GM21723 (cell line): ENCODE results near the gene BSG.
A peak's percentile ranks its signal among the peaks of the same experiment; 100 is the strongest.

Experiments
- ATAC-seq: cut with Tn5 transposase; IDR thresholded peaks from one replicate; pipeline ENCODE4 v1.9.1; 2021; ENCODE audit warnings: mild to moderate bottlenecking, moderate library complexity; ENCODE audit not compliant: unreplicated experiment

BSG gene

DNA sequence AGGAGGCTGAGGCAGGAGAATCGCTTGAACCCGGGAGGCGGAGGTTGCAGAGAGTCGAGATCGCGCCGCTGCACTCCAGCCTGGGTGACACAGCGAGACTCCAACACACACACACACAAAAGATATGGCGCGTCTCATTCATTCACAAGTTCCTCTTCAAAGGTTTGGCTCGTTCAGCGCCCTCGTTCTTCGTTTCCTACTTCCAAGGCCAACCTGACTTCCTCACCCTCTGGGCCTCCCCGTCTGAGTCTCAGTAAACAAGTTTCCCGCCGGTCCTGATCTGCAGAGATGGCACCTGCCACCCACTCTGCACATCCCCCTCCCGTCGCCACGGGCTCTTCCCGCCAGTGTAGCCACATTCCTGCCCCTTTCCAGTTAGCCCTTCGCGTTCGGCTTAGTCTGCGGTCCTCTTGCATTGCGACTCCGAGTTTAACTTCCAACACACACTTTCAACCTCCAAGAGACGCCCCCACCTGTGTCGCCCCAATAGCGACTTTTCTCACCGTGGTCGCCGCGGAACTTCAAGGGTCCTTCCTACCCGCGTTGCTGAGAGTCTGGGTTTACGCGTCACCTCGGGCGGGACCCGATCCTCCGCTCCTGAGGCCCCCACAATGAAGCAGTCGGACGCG lies 1.3 kb upstream of the BSG start:
- no peak for ATAC-seq

DNA sequence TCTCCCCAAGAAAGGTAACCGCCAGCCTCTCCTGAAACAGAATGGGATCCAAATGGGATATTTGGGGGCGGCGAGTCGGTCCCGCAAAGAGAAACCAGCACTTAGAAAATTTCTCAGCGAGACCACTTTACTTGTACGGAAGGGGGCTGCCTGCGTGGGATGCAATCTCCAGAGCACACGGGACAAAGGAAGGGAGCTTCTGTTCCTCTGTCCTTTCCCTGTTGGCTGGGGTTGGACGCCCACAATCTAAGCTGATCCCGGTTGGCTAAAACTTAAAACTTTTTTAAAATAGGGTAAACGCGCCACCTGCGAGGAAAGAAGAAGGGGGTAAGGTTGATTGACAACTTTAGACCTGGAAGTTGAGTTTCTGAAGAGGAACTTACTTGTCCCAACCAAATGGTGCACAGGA lies 826 bp upstream of the BSG start:
- ATAC-seq: no peak

GRCh38 chr19:572743-573518 lies 535 bp downstream of the BSG start:
- peak; percentile 21 for ATAC-seq

DNA sequence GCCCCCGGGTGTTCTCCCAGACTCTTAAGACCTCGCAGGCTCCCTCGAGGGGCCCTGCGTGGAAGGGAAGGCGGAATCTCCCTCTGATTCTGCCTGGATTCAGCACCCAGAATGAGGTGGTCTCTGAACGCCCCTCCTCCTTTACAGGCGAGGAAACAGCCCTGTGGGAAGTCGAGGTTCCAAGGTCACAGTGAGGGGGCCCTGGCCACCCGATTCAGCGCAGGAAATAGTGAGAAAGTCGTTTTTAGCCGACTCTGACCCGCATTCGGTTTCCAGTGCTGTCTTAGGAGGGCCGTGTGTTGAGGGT lies 1.1 kb downstream of the BSG start:
- no peak for ATAC-seq

GRCh38 chr19:574658-575526 lies 2.5 kb downstream of the BSG start:
- no peak for ATAC-seq

DNA sequence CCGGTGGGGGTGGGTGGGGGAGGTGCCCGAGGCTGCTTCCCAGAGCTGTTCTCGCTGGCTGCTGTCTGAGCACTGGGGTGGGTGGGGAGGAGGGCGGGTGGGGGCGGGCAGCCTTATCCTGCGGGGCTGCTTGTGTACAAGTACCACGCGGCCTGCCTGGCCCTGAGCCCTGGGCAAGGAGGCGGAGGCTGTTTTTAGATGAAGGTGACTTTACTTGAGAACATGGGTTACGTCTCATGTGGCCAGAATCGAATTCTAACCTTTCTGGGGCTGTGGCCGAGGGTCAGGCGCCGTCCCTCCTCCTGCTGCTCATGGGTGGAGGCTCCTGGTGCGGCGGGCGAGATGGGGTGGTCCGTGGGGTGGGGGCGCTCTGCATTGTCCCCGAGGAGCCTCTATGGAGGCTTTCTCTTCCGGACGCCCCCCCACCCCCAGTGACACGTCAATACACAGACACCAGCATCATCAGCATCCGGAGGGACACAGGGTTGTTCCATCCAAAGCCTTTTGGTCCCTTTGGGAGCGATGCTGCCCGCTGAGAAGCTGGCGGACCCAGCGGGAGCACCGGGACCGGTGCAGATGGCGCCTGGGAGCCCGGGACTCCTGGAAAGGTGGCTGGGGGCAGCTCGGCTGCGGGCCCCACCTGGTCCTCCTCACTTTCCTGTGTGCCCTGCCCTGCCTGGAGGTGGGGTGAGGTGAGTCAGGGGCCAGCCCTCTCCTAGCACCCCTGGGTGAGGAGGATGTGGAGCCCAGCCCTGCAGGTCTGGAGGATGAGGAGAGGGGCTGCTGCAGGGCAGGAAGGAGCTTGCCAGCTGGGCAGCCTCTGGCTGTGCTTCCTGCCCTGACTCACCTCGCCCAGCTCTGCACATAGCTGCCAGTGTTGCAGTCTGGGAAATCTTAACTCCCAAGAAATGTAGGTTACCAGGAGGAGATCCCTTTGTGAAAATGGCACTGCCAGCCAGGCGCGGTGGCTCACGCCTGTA lies 3.4 kb downstream of the BSG start:
- ATAC-seq: no peak

- ATAC-seq: no peak
These were observed 4.5 kb downstream of the BSG start for GRCh38 chr19:576768-577438.

- no peak for ATAC-seq
These were observed 5.3 kb downstream of the BSG start for GRCh38 chr19:577439-578392.

DNA sequence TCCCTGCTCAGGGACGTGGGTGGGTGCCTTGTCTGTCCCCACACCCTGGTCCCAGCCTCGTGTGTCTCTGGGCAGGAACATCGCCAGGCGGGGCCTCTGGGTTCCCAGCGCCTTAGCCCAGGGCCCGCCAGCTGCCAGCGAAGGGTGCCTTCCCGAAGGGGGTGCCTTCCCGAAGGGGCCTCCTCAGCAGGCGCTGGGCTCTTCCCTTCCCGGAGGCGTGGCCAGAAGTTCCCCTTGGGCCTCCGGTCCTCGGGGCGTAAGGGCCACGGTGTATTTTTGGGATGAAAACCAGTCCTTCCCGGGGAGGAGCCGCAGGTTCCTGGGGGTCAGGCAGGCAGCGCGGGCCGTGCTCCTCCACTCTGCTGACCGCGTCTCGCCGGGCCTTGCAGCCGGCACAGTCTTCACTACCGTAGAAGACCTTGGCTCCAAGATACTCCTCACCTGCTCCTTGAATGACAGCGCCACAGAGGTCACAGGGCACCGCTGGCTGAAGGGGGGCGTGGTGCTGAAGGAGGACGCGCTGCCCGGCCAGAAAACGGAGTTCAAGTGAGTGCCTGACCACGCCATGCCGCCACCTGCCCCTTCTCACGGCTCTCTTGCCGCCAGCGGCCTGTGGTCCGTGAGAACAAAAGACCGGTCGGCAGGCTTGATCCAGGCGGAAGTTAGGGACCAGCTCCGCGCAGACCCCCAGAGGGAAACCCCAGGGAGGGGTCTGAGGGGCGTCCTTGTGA lies 6.9 kb downstream of the BSG start:
- ATAC-seq: no peak

- ATAC-seq: no peak
These were observed 7.4 kb downstream of the BSG start for GRCh38 chr19:579842-580155.

- no peak for ATAC-seq
These were observed 8.0 kb downstream of the BSG start for GRCh38 chr19:580274-580835.

- ATAC-seq: no peak
These were observed 9.2 kb downstream of the BSG start for GRCh38 chr19:581399-582111.

DNA sequence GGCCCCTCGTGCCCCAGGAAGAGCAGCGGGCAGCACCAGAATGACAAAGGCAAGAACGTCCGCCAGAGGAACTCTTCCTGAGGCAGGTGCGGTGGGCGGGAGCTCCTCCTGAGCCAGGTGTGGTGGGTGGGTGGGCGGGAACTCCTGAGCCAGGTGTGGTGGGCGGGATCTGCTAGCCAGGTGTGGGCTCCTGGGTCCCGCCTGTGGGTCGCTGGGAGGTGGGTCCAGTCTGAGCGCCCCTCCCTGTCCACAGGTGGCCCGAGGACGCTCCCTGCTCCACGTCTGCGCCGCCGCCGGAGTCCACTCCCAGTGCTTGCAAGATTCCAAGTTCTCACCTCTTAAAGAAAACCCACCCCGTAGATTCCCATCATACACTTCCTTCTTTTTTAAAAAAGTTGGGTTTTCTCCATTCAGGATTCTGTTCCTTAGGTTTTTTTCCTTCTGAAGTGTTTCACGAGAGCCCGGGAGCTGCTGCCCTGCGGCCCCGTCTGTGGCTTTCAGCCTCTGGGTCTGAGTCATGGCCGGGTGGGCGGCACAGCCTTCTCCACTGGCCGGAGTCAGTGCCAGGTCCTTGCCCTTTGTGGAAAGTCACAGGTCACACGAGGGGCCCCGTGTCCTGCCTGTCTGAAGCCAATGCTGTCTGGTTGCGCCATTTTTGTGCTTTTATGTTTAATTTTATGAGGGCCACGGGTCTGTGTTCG lies 10.3 kb downstream of the BSG start:
- no peak for ATAC-seq

DNA sequence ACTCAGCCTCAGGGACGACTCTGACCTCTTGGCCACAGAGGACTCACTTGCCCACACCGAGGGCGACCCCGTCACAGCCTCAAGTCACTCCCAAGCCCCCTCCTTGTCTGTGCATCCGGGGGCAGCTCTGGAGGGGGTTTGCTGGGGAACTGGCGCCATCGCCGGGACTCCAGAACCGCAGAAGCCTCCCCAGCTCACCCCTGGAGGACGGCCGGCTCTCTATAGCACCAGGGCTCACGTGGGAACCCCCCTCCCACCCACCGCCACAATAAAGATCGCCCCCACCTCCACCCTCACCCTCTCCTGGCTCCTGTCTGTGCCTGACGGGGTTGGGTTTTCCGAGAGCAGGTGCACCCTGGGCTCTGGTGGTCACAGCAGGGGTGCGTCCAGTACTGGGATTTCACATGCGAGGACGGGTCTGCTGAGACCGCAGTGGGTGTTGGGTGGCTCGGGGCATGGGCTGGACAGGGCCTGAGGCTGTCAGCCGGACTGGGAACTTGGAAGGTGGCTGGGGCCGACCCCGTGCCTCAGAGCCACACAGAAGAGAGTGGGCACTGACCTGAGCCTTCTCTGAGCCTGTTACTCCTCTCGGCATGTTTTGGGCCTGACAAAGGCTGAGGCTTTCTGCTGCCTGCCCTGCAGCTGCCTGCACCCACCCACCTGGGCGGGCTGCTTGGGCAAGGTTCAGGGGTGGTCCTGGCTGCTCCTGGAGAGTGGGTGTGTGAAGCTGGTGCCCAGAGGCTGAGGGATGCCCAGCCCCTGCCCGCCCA lies 11.0 kb downstream of the BSG start:
- ATAC-seq: no peak

DNA sequence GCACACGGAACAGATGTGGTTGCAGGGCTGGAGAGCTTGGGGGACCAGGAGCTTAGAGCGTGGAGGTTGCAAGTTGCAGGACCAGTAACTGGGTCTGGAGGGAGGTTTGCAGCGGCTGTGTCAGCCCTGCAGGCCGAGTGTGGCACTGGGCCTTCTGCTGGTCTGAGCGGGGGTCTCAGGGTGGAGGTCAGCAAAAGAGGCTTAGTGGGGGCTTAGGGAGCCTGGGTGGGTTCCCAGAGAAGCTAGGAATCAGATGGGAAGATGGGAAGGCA lies 11.5 kb downstream of the BSG start:
- no peak for ATAC-seq

DNA sequence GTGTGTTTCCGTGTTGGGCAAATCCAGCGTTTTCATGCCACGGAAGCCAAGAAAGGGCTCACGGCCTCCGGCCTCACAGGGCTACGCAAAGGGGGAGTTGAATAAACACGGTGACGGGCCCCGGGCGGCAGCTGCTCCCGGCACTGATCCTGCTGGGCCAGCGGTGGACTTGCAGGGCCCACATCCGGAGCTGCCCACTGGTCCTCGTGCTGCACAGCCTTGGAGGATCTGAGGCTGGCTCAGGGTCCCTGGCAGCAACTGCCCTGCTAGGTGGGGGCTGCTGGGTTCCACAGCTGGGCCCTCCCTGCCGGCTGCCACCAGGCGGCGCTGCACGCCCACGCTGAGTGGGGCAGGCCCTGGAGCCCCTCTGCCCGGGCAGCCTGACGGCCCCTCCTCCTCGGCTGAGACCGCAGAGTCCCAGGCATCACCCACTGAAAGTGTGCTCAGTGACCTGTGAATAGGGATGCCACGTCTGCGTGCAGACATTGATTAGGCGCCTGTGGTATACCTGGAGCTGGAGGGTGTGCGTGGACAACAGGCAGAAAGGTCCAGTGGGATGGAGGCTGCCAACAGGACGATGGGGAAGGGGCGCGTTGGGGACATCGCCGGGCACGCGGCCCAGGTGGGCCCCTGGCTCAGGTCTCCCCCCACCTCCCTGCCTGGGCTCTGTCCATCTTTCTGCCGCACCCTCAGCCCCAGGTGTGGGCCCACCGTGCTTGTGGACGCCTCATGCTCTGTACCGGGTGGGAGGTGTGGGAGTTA lies 12.0 kb downstream of the BSG start:
- no peak for ATAC-seq
